Activated naive CD8-positive, alpha-beta T cell treated with anti-CD3 and anti-CD28 coated beads, Interleukin-2, amount 50 U/mL, for 24 hours (primary cell): ENCODE measurements around the gene AIF1L.

Experiments
- ATAC-seq: fragments of 150-1000 bp; cut with Tn5 transposase; one replicate; pipeline ENCODE4 v1.10.0; 2021
- DNase-seq: peaks from one replicate; pipeline ENCODE4 v3.0.0; 2021
- H3K27ac Mint-ChIP-seq: one replicate; pipeline ENCODE4 v1.8.0; 2021; ENCODE audit warnings: mild to moderate bottlenecking, mixed read lengths
- H3K27me3 Mint-ChIP-seq: one replicate; pipeline ENCODE4 v1.8.0; 2021; ENCODE audit warnings: mixed read lengths
- H3K36me3 Mint-ChIP-seq: one replicate; pipeline ENCODE4 v1.8.0; 2021; ENCODE audit warnings: low read depth, mixed read lengths
- H3K4me1 Mint-ChIP-seq: one replicate; pipeline ENCODE4 v1.8.0; 2021; ENCODE audit warnings: mixed read lengths
- H3K4me3 Mint-ChIP-seq: one replicate; pipeline ENCODE4 v1.8.0; 2021; ENCODE audit warnings: mild to moderate bottlenecking, moderate library complexity, mixed read lengths
- H3K9me3 Mint-ChIP-seq: one replicate; pipeline ENCODE4 v1.8.0; 2021; ENCODE audit warnings: mixed read lengths

Gene AIF1L

GRCh38 chr9:131068076-131068816, 28.1 kb upstream of the AIF1L start:
- H3K4me1 Mint-ChIP-seq: no peaks in the 10 kb centered on the region
- DNase-seq (no peak), ATAC-seq (no peak)
- no peaks in the 10 kb centered on the region for H3K27me3 Mint-ChIP-seq
- no peaks in the 10 kb centered on the region for H3K36me3 Mint-ChIP-seq
- H3K9me3 Mint-ChIP-seq: no peaks in the 10 kb centered on the region
- H3K27ac Mint-ChIP-seq: no peak overlapping the region
- H3K4me3 Mint-ChIP-seq: no peak overlapping the region

- H3K9me3 Mint-ChIP-seq: no peaks in the 10 kb centered on the region
- no peaks in the 10 kb centered on the region for H3K4me1 Mint-ChIP-seq
- H3K4me3 Mint-ChIP-seq: no peak overlapping the region
Observed at GRCh38 chr9:131069699-131070098, 26.6 kb upstream of the AIF1L start.

GRCh38 chr9:131072107-131072870, 24.0 kb upstream of the AIF1L start:
- Mint-ChIP-seq H3K27me3 (no peaks in the 10 kb centered on the region), H3K36me3 (no peaks in the 10 kb centered on the region), H3K27ac (no peak overlapping the region), H3K9me3 (no peaks in the 10 kb centered on the region), H3K4me3 (no peak overlapping the region), H3K4me1 (no peaks in the 10 kb centered on the region)
- ATAC-seq: no peak
- no peak for DNase-seq

More at GRCh38 chr9:131069699-131070098, 26.6 kb upstream of the AIF1L start:
- ATAC-seq (no peak), DNase-seq (no peak)
- H3K27ac Mint-ChIP-seq: no peak overlapping the region
- H3K36me3 Mint-ChIP-seq: no peaks in the 10 kb centered on the region
- H3K27me3 Mint-ChIP-seq: no peaks in the 10 kb centered on the region

GRCh38 chr9:131072871-131073237, 23.5 kb upstream of the AIF1L start:
- Mint-ChIP-seq H3K9me3 (no peaks in the 10 kb centered on the region), H3K36me3 (no peaks in the 10 kb centered on the region), H3K27me3 (no peaks in the 10 kb centered on the region), H3K27ac (no peak overlapping the region), H3K4me1 (no peaks in the 10 kb centered on the region), H3K4me3 (no peak overlapping the region)
- ATAC-seq (no peak), DNase-seq (no peak)

- H3K4me3 Mint-ChIP-seq: no peak overlapping the region
- no peak overlapping the region for H3K27ac Mint-ChIP-seq
- DNase-seq: no peak
- H3K27me3 Mint-ChIP-seq: no peaks in the 10 kb centered on the region
- no peaks in the 10 kb centered on the region for H3K9me3 Mint-ChIP-seq
- H3K36me3 Mint-ChIP-seq: no peaks in the 10 kb centered on the region
- H3K4me1 Mint-ChIP-seq: no peaks in the 10 kb centered on the region
- ATAC-seq: no peak
Observed at GRCh38 chr9:131076347-131077195, 19.8 kb upstream of the AIF1L start.

- no peak for ATAC-seq
- no peak overlapping the region for H3K27ac Mint-ChIP-seq
Observed at GRCh38 chr9:131078427-131079366, 17.6 kb upstream of the AIF1L start.

GRCh38 chr9:131080589-131080988, 15.7 kb upstream of the AIF1L start:
- H3K9me3 Mint-ChIP-seq: no peaks in the 10 kb centered on the region
- no peak overlapping the region for H3K27ac Mint-ChIP-seq
- no peak overlapping the region for H3K4me3 Mint-ChIP-seq
- no peak for DNase-seq
- H3K27me3 Mint-ChIP-seq: peaks cover 2% of the 10 kb centered on the region
- ATAC-seq: no peak
- H3K4me1 Mint-ChIP-seq: no peaks in the 10 kb centered on the region
- no peaks in the 10 kb centered on the region for H3K36me3 Mint-ChIP-seq

More at GRCh38 chr9:131078427-131079366, 17.6 kb upstream of the AIF1L start:
- H3K4me3 Mint-ChIP-seq: no peak overlapping the region
- H3K36me3 Mint-ChIP-seq: no peaks in the 10 kb centered on the region
- H3K27me3 Mint-ChIP-seq: peaks cover 2% of the 10 kb centered on the region
- H3K9me3 Mint-ChIP-seq: no peaks in the 10 kb centered on the region
- H3K4me1 Mint-ChIP-seq: no peaks in the 10 kb centered on the region
- DNase-seq: no peak

GRCh38 chr9:131081868-131082267, 14.5 kb upstream of the AIF1L start:
- Mint-ChIP-seq H3K27ac (no peak overlapping the region), H3K27me3 (peaks cover 2% of the 10 kb centered on the region), H3K4me3 (no peak overlapping the region), H3K4me1 (no peaks in the 10 kb centered on the region), H3K9me3 (no peaks in the 10 kb centered on the region), H3K36me3 (no peaks in the 10 kb centered on the region)
- no peak for ATAC-seq
- no peak for DNase-seq

GRCh38 chr9:131082774-131083512, 13.4 kb upstream of the AIF1L start:
- no peak for ATAC-seq
- Mint-ChIP-seq H3K27ac (no peak overlapping the region), H3K4me1 (no peaks in the 10 kb centered on the region), H3K36me3 (no peaks in the 10 kb centered on the region), H3K9me3 (no peaks in the 10 kb centered on the region), H3K4me3 (no peak overlapping the region), H3K27me3 (peaks cover 2% of the 10 kb centered on the region)
- no peak for DNase-seq

- H3K4me1 Mint-ChIP-seq: no peaks in the 10 kb centered on the region
- H3K27ac Mint-ChIP-seq: no peak overlapping the region
- DNase-seq: no peak
- no peaks in the 10 kb centered on the region for H3K9me3 Mint-ChIP-seq
- H3K36me3 Mint-ChIP-seq: no peaks in the 10 kb centered on the region
- no peak for ATAC-seq
- peaks cover 2% of the 10 kb centered on the region for H3K27me3 Mint-ChIP-seq
- no peak overlapping the region for H3K4me3 Mint-ChIP-seq
Observed at GRCh38 chr9:131084661-131085369, 11.5 kb upstream of the AIF1L start.

- ATAC-seq: no peak
- H3K36me3 Mint-ChIP-seq: no peaks in the 10 kb centered on the region
- DNase-seq: no peak
- H3K27ac Mint-ChIP-seq: no peak overlapping the region
- peaks cover 2% of the 10 kb centered on the region for H3K27me3 Mint-ChIP-seq
- no peaks in the 10 kb centered on the region for H3K4me1 Mint-ChIP-seq
- H3K4me3 Mint-ChIP-seq: no peak overlapping the region
- H3K9me3 Mint-ChIP-seq: no peaks in the 10 kb centered on the region
Observed at GRCh38 chr9:131085370-131086122, 10.8 kb upstream of the AIF1L start.

- ATAC-seq (no peak), DNase-seq (no peak)
- no peaks in the 10 kb centered on the region for H3K9me3 Mint-ChIP-seq
- no peak overlapping the region for H3K4me3 Mint-ChIP-seq
- H3K36me3 Mint-ChIP-seq: no peaks in the 10 kb centered on the region
- no peak overlapping the region for H3K27ac Mint-ChIP-seq
- no peaks in the 10 kb centered on the region for H3K27me3 Mint-ChIP-seq
- no peaks in the 10 kb centered on the region for H3K4me1 Mint-ChIP-seq
Observed at GRCh38 chr9:131087354-131087893, 8.9 kb upstream of the AIF1L start.
